Loucy (cell line): Measurements from ENCODE around the gene DNAJB13.
A peak's percentile ranks its signal among the peaks of the same experiment; 100 is the strongest.

ENCODE experiments used
- H2AFZ ChIP-seq: fragments of 200-600 bp; sonication (generic); 2 replicates; pipeline ENCODE4 v1.6.0; 2016; ENCODE audit warnings: antibody characterized with exemption, mild to moderate bottlenecking, low read length, moderate library complexity
- H3F3A ChIP-seq: fragments of 200-600 bp; 2 replicates; pipeline ENCODE4 v1.6.0; 2016; ENCODE audit warnings: antibody characterized with exemption, low read depth, mild to moderate bottlenecking
- H3K27me3 ChIP-seq: fragments of 200-600 bp; sonication (generic); 2 replicates; pipeline ENCODE4 v1.6.1; 2014; ENCODE audit warnings: low read length, mild to moderate bottlenecking; ENCODE audit not compliant: insufficient read depth, poor library complexity, severe bottlenecking
- H3K36me3 ChIP-seq: fragments of 200-600 bp; sonication (generic); 2 replicates; pipeline ENCODE4 v1.6.1; 2016; ENCODE audit warnings: low read length; ENCODE audit not compliant: insufficient read depth
- H3K4me1 ChIP-seq: fragments of 200-600 bp; sonication (generic); 2 replicates; pipeline ENCODE4 v1.5.1; 2014; ENCODE audit warnings: low read length, mild to moderate bottlenecking; ENCODE audit not compliant: insufficient read depth, poor library complexity, severe bottlenecking
- H3K4me2 ChIP-seq: fragments of 200-600 bp; sonication (generic); 2 replicates; pipeline ENCODE4 v1.6.0; 2014; ENCODE audit warnings: antibody characterized with exemption, low read length, low read depth, mild to moderate bottlenecking; ENCODE audit not compliant: poor library complexity, severe bottlenecking
- H3K4me3 ChIP-seq: fragments of 200-600 bp; sonication (generic); 2 replicates; pipeline ENCODE4 v1.5.1; 2014; ENCODE audit warnings: low read length, mild to moderate bottlenecking, mixed read lengths; ENCODE audit not compliant: poor library complexity, severe bottlenecking
- H3K79me2 ChIP-seq: fragments of 200-600 bp; sonication (generic); 2 replicates; pipeline ENCODE4 v1.6.1; 2014; ENCODE audit warnings: low read length; ENCODE audit not compliant: insufficient read depth
- H3K9ac ChIP-seq: fragments of 200-600 bp; sonication (generic); 2 replicates; pipeline ENCODE4 v1.6.0; 2014; ENCODE audit warnings: mild to moderate bottlenecking, low read depth, low read length, moderate library complexity; ENCODE audit not compliant: poor library complexity, severe bottlenecking
- H3K9me2 ChIP-seq: fragments of 200-600 bp; sonication (generic); replicated peaks from 2 replicates; pipeline ENCODE4 v1.6.1; 2016; ENCODE audit warnings: low read depth, low read length, mixed read lengths
- H3K9me3 ChIP-seq: fragments of 200-600 bp; sonication (generic); 2 replicates; pipeline ENCODE4 v1.6.1; 2014; ENCODE audit warnings: mild to moderate bottlenecking, antibody characterized with exemption, low read length, low read depth; ENCODE audit not compliant: insufficient read depth
- H4K20me1 ChIP-seq: fragments of 200-600 bp; sonication (generic); 2 replicates; pipeline ENCODE4 v1.6.0; 2014; ENCODE audit warnings: antibody characterized with exemption, low read length, mild to moderate bottlenecking; ENCODE audit not compliant: insufficient read depth, poor library complexity, severe bottlenecking
- CTCF ChIP-seq: fragments of 200-600 bp; sonication (generic); conservative IDR thresholded peaks from 2 replicates; pipeline ENCODE4 v1.5.1; 2014; ENCODE audit warnings: mild to moderate bottlenecking, antibody characterized with exemption, low read length
- EZH2phosphoT487 ChIP-seq: fragments of 200-600 bp; IDR thresholded peaks from 2 replicates; pipeline ENCODE4 v1.6.1; 2018; ENCODE audit warnings: antibody characterized with exemption, mild to moderate bottlenecking, moderate library complexity, borderline replicate concordance

The DNAJB13 gene

GRCh38 chr11:73968356-73968966 is 17.6 kb downstream of the DNAJB13 start:
- no peak overlapping the region for H3K4me3 ChIP-seq
- H3K4me2 ChIP-seq, result no peak overlapping the region
- H4K20me1 ChIP-seq, result no peaks in the 10 kb centered on the region
- no peaks in the 10 kb centered on the region for H3K27me3 ChIP-seq
- H3K9me3 ChIP-seq, result no peaks in the 10 kb centered on the region
- no peak overlapping the region for H3K9ac ChIP-seq
- no peak for TF ChIP-seq EZH2phosphoT487
- no peak for TF ChIP-seq CTCF
- H3K36me3 ChIP-seq, result no peaks in the 10 kb centered on the region
- no peaks in the 10 kb centered on the region for H3F3A ChIP-seq
- no peaks in the 10 kb centered on the region for H3K79me2 ChIP-seq
- H3K9me2 ChIP-seq, result no peaks in the 10 kb centered on the region
- peaks cover 13% of the 10 kb centered on the region for H3K4me1 ChIP-seq
- H2AFZ ChIP-seq, result no peak overlapping the region

GRCh38 chr11:73969091-73969490 is 18.3 kb downstream of the DNAJB13 start:
- TF ChIP-seq CTCF (no peak), EZH2phosphoT487 (no peak)
- Histone ChIP-seq H3K9me2 (no peaks in the 10 kb centered on the region), H3K9me3 (no peaks in the 10 kb centered on the region), H3K27me3 (no peaks in the 10 kb centered on the region), H3F3A (0 out of 2 replicates have a peak, but pooled peaks cover under 1% of the 10 kb centered on the region), H3K4me1 (peaks cover 18% of the 10 kb centered on the region), H3K79me2 (no peaks in the 10 kb centered on the region), H3K9ac (no peak overlapping the region), H3K4me2 (no peak overlapping the region), H4K20me1 (peaks cover 2% of the 10 kb centered on the region), H3K4me3 (no peak overlapping the region), H3K36me3 (no peaks in the 10 kb centered on the region), H2AFZ (no peak overlapping the region)

- H3K4me3 ChIP-seq, result no peak overlapping the region
- no peaks in the 10 kb centered on the region for H3K27me3 ChIP-seq
- peak overlapping the region; percentile 13 for H3K9ac ChIP-seq
- no peak overlapping the region for H2AFZ ChIP-seq
- H3K36me3 ChIP-seq, result peaks cover 9% of the 10 kb centered on the region; the same call in 1 of the 2 replicates
- H4K20me1 ChIP-seq, result peaks cover 13% of the 10 kb centered on the region
- H3K79me2 ChIP-seq, result no peaks in the 10 kb centered on the region
- peaks cover 25% of the 10 kb centered on the region for H3K4me1 ChIP-seq
- 0 out of 2 replicates have a peak, but pooled peaks cover 9% of the 10 kb centered on the region for H3F3A ChIP-seq
- H3K9me3 ChIP-seq, result no peaks in the 10 kb centered on the region
- no peaks in the 10 kb centered on the region for H3K9me2 ChIP-seq
- no peak overlapping the region for H3K4me2 ChIP-seq
- TF ChIP-seq EZH2phosphoT487 (no peak), CTCF (no peak)
Observed at GRCh38 chr11:73969991-73970800, 19.4 kb downstream of the DNAJB13 start.
